GM04504 (cell line): ENCODE measurements around the gene C5orf52.
A peak's percentile ranks its signal among the peaks of the same experiment; 100 is the strongest.
"Not testable (repeated sequence)": the region's sequence is repeated elsewhere in the genome, so short reads cannot be mapped to it uniquely, and the experiment has no call there.

Experiments
- DNase-seq: peaks from one replicate; pipeline ENCODE4 v3.0.0-alpha.2; 2012; ENCODE audit warnings: low read depth

C5orf52 gene

GRCh38 chr5:157670662-157671591 is at the start of gene C5orf52:
Gene C5orf52, plus strand, starts transcription at chr5:157671533. Its CDS starts 82 bp downstream, at chr5:157671615.
- no peak for DNase-seq

- no peak for DNase-seq
Observed at GRCh38 chr5:157624144-157624543, 47.2 kb upstream of the C5orf52 start.

GRCh38 chr5:157626831-157627230 is 44.5 kb upstream of the C5orf52 start:
- no peak for DNase-seq

- no peak for DNase-seq
Observed at GRCh38 chr5:157630341-157630740, 41.0 kb upstream of the C5orf52 start.

GRCh38 chr5:157640406-157641066 is 30.8 kb upstream of the C5orf52 start:
- no peak for DNase-seq

GRCh38 chr5:157648275-157648990 is 22.9 kb upstream of the C5orf52 start:
- DNase-seq: no peak

GRCh38 chr5:157649101-157649500 is 22.2 kb upstream of the C5orf52 start:
- no peak for DNase-seq

- no peak for DNase-seq
Observed at GRCh38 chr5:157650991-157651611, 20.2 kb upstream of the C5orf52 start.

- no peak for DNase-seq
Observed at GRCh38 chr5:157651623-157652376, 19.5 kb upstream of the C5orf52 start.

GRCh38 chr5:157652377-157652692 is 19.0 kb upstream of the C5orf52 start, which contains the start of gene SOX30:
Gene SOX30, minus strand, starts transcription at chr5:157652438. Its CDS starts 360 bp downstream, at chr5:157652078.
- no peak for DNase-seq

- DNase-seq: no peak
Observed at GRCh38 chr5:157657516-157657915, 13.8 kb upstream of the C5orf52 start.

- no peak for DNase-seq
Observed at GRCh38 chr5:157658893-157659292, 12.4 kb upstream of the C5orf52 start.

GRCh38 chr5:157659868-157660660 is 11.3 kb upstream of the C5orf52 start:
- DNase-seq: no peak

GRCh38 chr5:157665467-157666070 is 5.8 kb upstream of the C5orf52 start:
- peak; percentile 51 for DNase-seq

GRCh38 chr5:157668356-157668755 is 3.0 kb upstream of the C5orf52 start:
- no peak for DNase-seq

GRCh38 chr5:157669701-157670097 is 1.6 kb upstream of the C5orf52 start:
- no peak for DNase-seq

- DNase-seq: no peak
Observed at GRCh38 chr5:157671592-157672330, 428 bp downstream of the C5orf52 start.

GRCh38 chr5:157672976-157673375 is 1.6 kb downstream of the C5orf52 start:
- DNase-seq: no peak

- not testable (repeated sequence) for DNase-seq
Observed at GRCh38 chr5:157674351-157674750, 3.0 kb downstream of the C5orf52 start.
